ENCODE data around the gene GNRH2.

- TF ChIP-seq CTCF (IDR thresholded peaks at IDR 0.05) (no peak), EZH2 (IDR thresholded peaks at IDR 0.05; ENCODE audit: borderline replicate concordance, insufficient read depth, low read depth, low read length, poor library complexity, severe bottlenecking) (no peak)
These were observed 22.1 kb upstream of the GNRH2 start for GRCh38 chr20:3021327-3021726.
